ENCODE measurements around the gene SLC38A10.

GRCh38 chr17:81303385-81303784, 8.3 kb upstream of the SLC38A10 start:
- TF ChIP-seq HNRNPL (IDR thresholded peaks at IDR 0.05; ENCODE audit: low read depth, low read length): no peak
- TF ChIP-seq GABPA (IDR thresholded peaks at IDR 0.05; ENCODE audit: low read depth, low read length): no peak
- TF ChIP-seq GABPA (CRISPR knock-in tag; IDR thresholded peaks at IDR 0.05; ENCODE audit: low read depth): no peak
- no peak for TF ChIP-seq POGK (CRISPR knock-in tag; conservative IDR thresholded peaks at IDR 0.05)
- TF ChIP-seq SOX5 (CRISPR knock-in tag; IDR thresholded peaks at IDR 0.05; ENCODE audit: borderline replicate concordance): no peak
- TF ChIP-seq MAFK (conservative IDR thresholded peaks at IDR 0.05 in 1 of 2, IDR thresholded peaks at IDR 0.05 in 1 of 2; ENCODE audit: low read length in 2 of 2): no peak
- TF ChIP-seq SP1 (IDR thresholded peaks at IDR 0.05): no peak
- no peak for TF ChIP-seq SP1 (CRISPR knock-in tag; IDR thresholded peaks at IDR 0.05)
- TF ChIP-seq, protein P1, sequence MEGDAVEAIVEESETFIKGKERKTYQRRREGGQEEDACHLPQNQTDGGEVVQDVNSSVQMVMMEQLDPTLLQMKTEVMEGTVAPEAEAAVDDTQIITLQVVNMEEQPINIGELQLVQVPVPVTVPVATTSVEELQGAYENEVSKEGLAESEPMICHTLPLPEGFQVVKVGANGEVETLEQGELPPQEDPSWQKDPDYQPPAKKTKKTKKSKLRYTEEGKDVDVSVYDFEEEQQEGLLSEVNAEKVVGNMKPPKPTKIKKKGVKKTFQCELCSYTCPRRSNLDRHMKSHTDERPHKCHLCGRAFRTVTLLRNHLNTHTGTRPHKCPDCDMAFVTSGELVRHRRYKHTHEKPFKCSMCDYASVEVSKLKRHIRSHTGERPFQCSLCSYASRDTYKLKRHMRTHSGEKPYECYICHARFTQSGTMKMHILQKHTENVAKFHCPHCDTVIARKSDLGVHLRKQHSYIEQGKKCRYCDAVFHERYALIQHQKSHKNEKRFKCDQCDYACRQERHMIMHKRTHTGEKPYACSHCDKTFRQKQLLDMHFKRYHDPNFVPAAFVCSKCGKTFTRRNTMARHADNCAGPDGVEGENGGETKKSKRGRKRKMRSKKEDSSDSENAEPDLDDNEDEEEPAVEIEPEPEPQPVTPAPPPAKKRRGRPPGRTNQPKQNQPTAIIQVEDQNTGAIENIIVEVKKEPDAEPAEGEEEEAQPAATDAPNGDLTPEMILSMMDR (CRISPR knock-in tag; IDR thresholded peaks at IDR 0.05): no peak
- TF ChIP-seq E2F2 (CRISPR knock-in tag; IDR thresholded peaks at IDR 0.05; ENCODE audit: borderline replicate concordance): no peak
- no peak for TF ChIP-seq YY1 (IDR thresholded peaks at IDR 0.05; ENCODE audit: insufficient read depth, insufficient replicate concordance, low read depth, low read length)
- TF ChIP-seq ZNF639 (CRISPR knock-in tag; conservative IDR thresholded peaks at IDR 0.05): no peak
- no peak for TF ChIP-seq RNF2 (conservative IDR thresholded peaks at IDR 0.05; ENCODE audit: low read depth)
- no peak for TF ChIP-seq SAP130 (CRISPR knock-in tag; IDR thresholded peaks at IDR 0.05; ENCODE audit: low read depth)
- TF ChIP-seq POLR2AphosphoS5 (IDR thresholded peaks at IDR 0.05; ENCODE audit: low read depth, low read length): no peak
- no peak for TF ChIP-seq ZNF121 (CRISPR knock-in tag; IDR thresholded peaks at IDR 0.05)

All from HepG2 (cell line).